GM12878 (cell line): ENCODE results near the gene APC2. TPM values are rescaled to one million over a fixed set of nuclear protein-coding genes. Genes with fewer than 3 reads are reported as not detected.

Experiments
- ASH2L ChIP-seq: fragments of 300-600, 200-600 bp; sonication (generic); IDR thresholded peaks from 2 replicates; pipeline ENCODE4 v1.6.1; 2017; ENCODE audit warnings: low read depth, mild to moderate bottlenecking, borderline replicate concordance
- BRCA1 ChIP-seq: IDR thresholded peaks from 2 replicates; pipeline ENCODE4 v1.6.1; 2011; ENCODE audit warnings: low read depth, low read length, improper control_type of control experiment
- CBX5 ChIP-seq: sonication (generic); IDR thresholded peaks from 2 replicates; pipeline ENCODE4 v1.6.1; 2016; ENCODE audit warnings: low read depth, moderate library complexity, mild to moderate bottlenecking, inconsistent platforms
- DPF2 ChIP-seq: fragments of 450-650 bp; IDR thresholded peaks from 2 replicates; pipeline ENCODE4 v1.6.1; 2017; ENCODE audit warnings: mild to moderate bottlenecking
- EGR1 ChIP-seq, 2 experiments: IDR thresholded peaks; 1 replicate in 1 of 2; 2 replicates in 1 of 2; pipeline ENCODE4 v1.6.1; 2011 to 2012; ENCODE audit warnings: low read depth in 2 of 2, low read length in 2 of 2, borderline replicate concordance in 1 of 2, mild to moderate bottlenecking in 1 of 2, moderate library complexity in 1 of 2
- FOS ChIP-seq: IDR thresholded peaks from 3 replicates; pipeline ENCODE4 v1.6.1; 2011; ENCODE audit warnings: borderline replicate concordance; ENCODE audit not compliant: insufficient read length; ENCODE audit errors: extremely low read depth
- FOXM1 ChIP-seq: IDR thresholded peaks from 2 replicates; pipeline ENCODE4 v1.6.1; 2012; ENCODE audit warnings: low read depth, mild to moderate bottlenecking, inconsistent platforms, low read length, moderate library complexity
- HCFC1 ChIP-seq: fragments of 150-350 bp; IDR thresholded peaks from 2 replicates; pipeline ENCODE4 v1.6.1; 2014; ENCODE audit warnings: low read length
- MYB ChIP-seq: fragments of 150-350 bp; IDR thresholded peaks from 2 replicates; pipeline ENCODE4 v1.6.1; 2014; ENCODE audit warnings: mild to moderate bottlenecking, low read depth, low read length, borderline replicate concordance
- NFXL1 ChIP-seq: fragments of 450-650 bp; IDR thresholded peaks from 2 replicates; pipeline ENCODE4 v1.6.1; 2017; ENCODE audit warnings: antibody characterized with exemption, mild to moderate bottlenecking, borderline replicate concordance
- NR2F1 ChIP-seq: fragments of 450-650 bp; conservative IDR thresholded peaks from 2 replicates; pipeline ENCODE4 v1.6.1; 2017; ENCODE audit warnings: mild to moderate bottlenecking
- POLR2A ChIP-seq: IDR thresholded peaks from 2 replicates; pipeline ENCODE4 v1.6.1; 2011; ENCODE audit warnings: low read depth, mild to moderate bottlenecking, low read length
- RCOR1 ChIP-seq: conservative IDR thresholded peaks from 2 replicates; pipeline ENCODE4 v1.6.1; 2012; ENCODE audit warnings: low read depth, low read length, improper control_type of control experiment
- RFX5 ChIP-seq: IDR thresholded peaks from 2 replicates; pipeline ENCODE4 v1.6.1; 2011; ENCODE audit warnings: low read depth, low read length, improper control_type of control experiment
- SIN3A ChIP-seq: IDR thresholded peaks from 2 replicates; pipeline ENCODE4 v1.6.1; 2012; ENCODE audit warnings: low read depth, low read length, improper control_type of control experiment
- SMAD1 ChIP-seq: fragments of 450-650 bp; IDR thresholded peaks from 2 replicates; pipeline ENCODE4 v1.6.1; 2018; ENCODE audit warnings: mild to moderate bottlenecking, low read depth; ENCODE audit not compliant: partially characterized antibody
- SMARCA5 ChIP-seq: fragments of 450-650 bp; IDR thresholded peaks from 2 replicates; pipeline ENCODE4 v1.6.1; 2017; ENCODE audit warnings: mild to moderate bottlenecking
- SPI1 ChIP-seq: IDR thresholded peaks from 2 replicates; pipeline ENCODE4 v1.6.1; 2011; ENCODE audit warnings: low read depth, mild to moderate bottlenecking, low read length, moderate library complexity, borderline replicate concordance; ENCODE audit not compliant: insufficient read depth
- STAT1 ChIP-seq: fragments of 450-650 bp; conservative IDR thresholded peaks from 2 replicates; pipeline ENCODE4 v1.6.1; 2014; ENCODE audit warnings: antibody characterized with exemption, mild to moderate bottlenecking
- STAT3 ChIP-seq: IDR thresholded peaks from 2 replicates; pipeline ENCODE4 v1.6.1; 2011; ENCODE audit warnings: low read depth, low read length, improper control_type of control experiment
- SUZ12 ChIP-seq: fragments of 200-600 bp; sonication (generic); IDR thresholded peaks from one replicate; pipeline ENCODE4 v1.6.1; 2018; ENCODE audit warnings: antibody characterized with exemption, mild to moderate bottlenecking; ENCODE audit not compliant: unreplicated experiment
- TCF12 ChIP-seq: IDR thresholded peaks from 2 replicates; pipeline ENCODE4 v1.6.1; 2011; ENCODE audit warnings: low read depth, mild to moderate bottlenecking, low read length
- YY1 ChIP-seq: IDR thresholded peaks from 2 replicates; pipeline ENCODE4 v1.6.1; 2011; ENCODE audit warnings: low read depth, mild to moderate bottlenecking, low read length
- polyA plus RNA-seq, 11 experiments: library from polyadenylated mRNA; depleted of rRNA in 4 of 11; unstranded in 6 of 11; stranded (reverse) in 5 of 11; fragments of >200 nt; fragmentation: Nextera tagmentation in 4 of 11; fragmentation: Illumina TruSeq in 1 of 11; extraction: Ambion mirVana in 4 of 11; extraction: Trizol in 1 of 11; gene quantifications; 1 replicate in 1 of 11; 2 replicates in 10 of 11; pipeline versions ENCODE4 v1.2.1 to v1.2.3, GENCODE V29; 2011 to 2016; ENCODE audit warnings: inconsistent platforms in 2 of 11, missing spikeins in 2 of 11, low read depth in 1 of 11
- total RNA-seq, 4 experiments: library from RNA; depleted of rRNA in 3 of 4; stranded (reverse); fragments of >200 nt in 3 of 4; fragmentation: Illumina TruSeq in 1 of 4; extraction: Trizol in 1 of 4; gene quantifications; 2 replicates each; pipeline versions ENCODE4 v1.2.1 to v1.2.3, GENCODE V29; 2013 to 2021
- TF ChIP-seq, protein P1 (sequence below): fragments of 450-650 bp; formaldehyde crosslinking; IDR thresholded peaks from 2 replicates; pipeline ENCODE4 v1.4.0; 2022; ENCODE audit warnings: mild to moderate bottlenecking, moderate library complexity
- TF ChIP-seq, protein P2 (sequence below): fragments of 450-650 bp; IDR thresholded peaks from 2 replicates; pipeline ENCODE4 v1.6.1; 2018; ENCODE audit warnings: mild to moderate bottlenecking, low read depth, moderate library complexity; ENCODE audit not compliant: partially characterized antibody
- TF ChIP-seq, protein P3 (sequence below): fragments of 450-650 bp; IDR thresholded peaks from 2 replicates; pipeline ENCODE4 v1.6.1; 2014; ENCODE audit warnings: mild to moderate bottlenecking

APC2 gene
- total and polyA plus RNA-seq, 10 of the 15 experiments (the other 5 are each of a cell fraction or from before 2014, with no cell fraction given): under 0.01 to 0.73 (median 0.04) TPM; not detected in 5

DNA sequence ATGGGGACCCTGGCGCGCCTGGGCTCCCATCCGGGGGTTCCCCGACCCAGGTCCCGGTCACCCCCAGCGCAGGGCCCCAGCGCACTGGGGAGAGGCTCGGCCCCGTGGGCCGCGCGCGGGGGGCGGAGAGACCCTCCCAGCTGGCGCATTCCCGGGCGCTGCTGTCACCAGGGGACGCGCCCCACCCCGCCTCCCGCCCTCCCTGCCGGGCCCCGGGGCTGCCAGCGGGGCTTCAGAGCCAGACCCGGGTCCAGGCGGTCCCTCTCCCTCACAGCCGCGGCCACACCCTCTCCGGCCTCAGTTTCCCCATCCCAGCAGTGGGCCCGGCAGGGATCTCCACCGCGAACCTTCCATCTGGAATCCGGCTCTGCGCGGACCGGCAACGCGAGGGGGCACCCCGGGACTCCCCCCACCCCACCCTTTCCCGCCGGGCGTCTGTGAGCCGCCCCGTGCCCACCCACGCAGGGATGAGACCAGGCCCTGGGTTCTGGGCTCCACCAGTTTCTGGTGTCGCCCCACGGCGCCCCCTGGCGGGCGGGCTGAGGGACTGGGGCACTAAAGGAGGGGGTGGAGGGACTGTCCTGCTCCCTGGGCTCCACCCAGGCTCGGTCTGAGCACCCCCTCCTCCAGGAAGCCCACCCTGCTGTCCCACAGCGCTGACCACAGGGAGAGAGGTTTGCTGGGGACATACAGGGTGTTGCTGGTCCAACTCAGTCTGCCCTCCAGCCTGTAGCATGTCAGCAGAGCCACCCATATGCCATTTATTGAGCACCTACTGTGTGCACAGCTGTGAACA lies 63.8 kb downstream of the APC2 start (continued):
- TF ChIP-seq, protein P1, sequence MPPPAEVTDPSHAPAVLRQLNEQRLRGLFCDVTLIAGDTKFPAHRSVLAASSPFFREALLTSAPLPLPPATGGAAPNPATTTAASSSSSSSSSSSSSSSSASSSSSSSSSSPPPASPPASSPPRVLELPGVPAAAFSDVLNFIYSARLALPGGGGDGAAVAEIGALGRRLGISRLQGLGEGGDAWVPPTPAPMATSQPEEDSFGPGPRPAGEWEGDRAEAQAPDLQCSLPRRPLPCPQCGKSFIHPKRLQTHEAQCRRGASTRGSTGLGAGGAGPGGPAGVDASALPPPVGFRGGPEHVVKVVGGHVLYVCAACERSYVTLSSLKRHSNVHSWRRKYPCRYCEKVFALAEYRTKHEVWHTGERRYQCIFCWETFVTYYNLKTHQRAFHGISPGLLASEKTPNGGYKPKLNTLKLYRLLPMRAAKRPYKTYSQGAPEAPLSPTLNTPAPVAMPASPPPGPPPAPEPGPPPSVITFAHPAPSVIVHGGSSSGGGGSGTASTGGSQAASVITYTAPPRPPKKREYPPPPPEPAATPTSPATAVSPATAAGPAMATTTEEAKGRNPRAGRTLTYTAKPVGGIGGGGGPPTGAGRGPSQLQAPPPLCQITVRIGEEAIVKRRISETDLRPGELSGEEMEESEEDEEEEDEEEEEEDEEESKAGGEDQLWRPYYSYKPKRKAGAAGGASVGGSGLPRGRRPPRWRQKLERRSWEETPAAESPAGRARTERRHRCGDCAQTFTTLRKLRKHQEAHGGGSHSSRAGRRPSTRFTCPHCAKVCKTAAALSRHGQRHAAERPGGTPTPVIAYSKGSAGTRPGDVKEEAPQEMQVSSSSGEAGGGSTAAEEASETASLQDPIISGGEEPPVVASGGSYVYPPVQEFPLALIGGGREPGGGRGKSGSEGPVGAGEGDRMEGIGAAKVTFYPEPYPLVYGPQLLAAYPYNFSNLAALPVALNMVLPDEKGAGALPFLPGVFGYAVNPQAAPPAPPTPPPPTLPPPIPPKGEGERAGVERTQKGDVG (CRISPR knock-in tag): no peak
- peak in 1 of 2 experiments; percentile 68; a peak in 1 of 3 replicates for TF ChIP-seq EGR1 (IDR thresholded peaks at IDR 0.05; ENCODE audit: borderline replicate concordance in 1 of 2, low read depth in 2 of 2, low read length in 2 of 2)
- TF ChIP-seq SPI1: no peak
- TF ChIP-seq SMARCA5: no peak
- TF ChIP-seq STAT3: no peak
- TF ChIP-seq FOXM1: peak; percentile 32; the same call in 1 of the 2 replicates
- TF ChIP-seq RFX5: no peak
- no peak for TF ChIP-seq SUZ12
- TF ChIP-seq, protein P2, sequence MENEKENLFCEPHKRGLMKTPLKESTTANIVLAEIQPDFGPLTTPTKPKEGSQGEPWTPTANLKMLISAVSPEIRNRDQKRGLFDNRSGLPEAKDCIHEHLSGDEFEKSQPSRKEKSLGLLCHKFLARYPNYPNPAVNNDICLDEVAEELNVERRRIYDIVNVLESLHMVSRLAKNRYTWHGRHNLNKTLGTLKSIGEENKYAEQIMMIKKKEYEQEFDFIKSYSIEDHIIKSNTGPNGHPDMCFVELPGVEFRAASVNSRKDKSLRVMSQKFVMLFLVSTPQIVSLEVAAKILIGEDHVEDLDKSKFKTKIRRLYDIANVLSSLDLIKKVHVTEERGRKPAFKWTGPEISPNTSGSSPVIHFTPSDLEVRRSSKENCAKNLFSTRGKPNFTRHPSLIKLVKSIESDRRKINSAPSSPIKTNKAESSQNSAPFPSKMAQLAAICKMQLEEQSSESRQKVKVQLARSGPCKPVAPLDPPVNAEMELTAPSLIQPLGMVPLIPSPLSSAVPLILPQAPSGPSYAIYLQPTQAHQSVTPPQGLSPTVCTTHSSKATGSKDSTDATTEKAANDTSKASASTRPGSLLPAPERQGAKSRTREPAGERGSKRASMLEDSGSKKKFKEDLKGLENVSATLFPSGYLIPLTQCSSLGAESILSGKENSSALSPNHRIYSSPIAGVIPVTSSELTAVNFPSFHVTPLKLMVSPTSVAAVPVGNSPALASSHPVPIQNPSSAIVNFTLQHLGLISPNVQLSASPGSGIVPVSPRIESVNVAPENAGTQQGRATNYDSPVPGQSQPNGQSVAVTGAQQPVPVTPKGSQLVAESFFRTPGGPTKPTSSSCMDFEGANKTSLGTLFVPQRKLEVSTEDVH: no peak
- no peak for TF ChIP-seq POLR2A
- TF ChIP-seq NFXL1: no peak
- TF ChIP-seq CBX5: no peak
- TF ChIP-seq, protein P3, sequence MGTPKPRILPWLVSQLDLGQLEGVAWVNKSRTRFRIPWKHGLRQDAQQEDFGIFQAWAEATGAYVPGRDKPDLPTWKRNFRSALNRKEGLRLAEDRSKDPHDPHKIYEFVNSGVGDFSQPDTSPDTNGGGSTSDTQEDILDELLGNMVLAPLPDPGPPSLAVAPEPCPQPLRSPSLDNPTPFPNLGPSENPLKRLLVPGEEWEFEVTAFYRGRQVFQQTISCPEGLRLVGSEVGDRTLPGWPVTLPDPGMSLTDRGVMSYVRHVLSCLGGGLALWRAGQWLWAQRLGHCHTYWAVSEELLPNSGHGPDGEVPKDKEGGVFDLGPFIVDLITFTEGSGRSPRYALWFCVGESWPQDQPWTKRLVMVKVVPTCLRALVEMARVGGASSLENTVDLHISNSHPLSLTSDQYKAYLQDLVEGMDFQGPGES: no peak
- no peak for TF ChIP-seq TCF12
- no peak for TF ChIP-seq SMAD1
- no peak for TF ChIP-seq ASH2L
- TF ChIP-seq FOS: no peak
- no peak for TF ChIP-seq MYB
- no peak for TF ChIP-seq HCFC1
- TF ChIP-seq NR2F1: no peak
- no peak for TF ChIP-seq BRCA1
- TF ChIP-seq STAT1: no peak
- TF ChIP-seq DPF2: peak; percentile 26; the same call in 1 of the 2 replicates
- TF ChIP-seq YY1: 0 out of 2 replicates have a peak, but pooled peaks have one; percentile 26
- TF ChIP-seq RCOR1: no peak
- TF ChIP-seq SIN3A: no peak
